Activated T-cell treated with anti-CD3 and anti-CD28 coated beads for 48 hours (primary cell): ENCODE results near the gene VWCE.

ENCODE experiments used
- DNase-seq: peaks from one replicate; pipeline ENCODE4 v3.0.0-alpha.2; 2020; ENCODE audit warnings: low read depth

Gene VWCE

DNA sequence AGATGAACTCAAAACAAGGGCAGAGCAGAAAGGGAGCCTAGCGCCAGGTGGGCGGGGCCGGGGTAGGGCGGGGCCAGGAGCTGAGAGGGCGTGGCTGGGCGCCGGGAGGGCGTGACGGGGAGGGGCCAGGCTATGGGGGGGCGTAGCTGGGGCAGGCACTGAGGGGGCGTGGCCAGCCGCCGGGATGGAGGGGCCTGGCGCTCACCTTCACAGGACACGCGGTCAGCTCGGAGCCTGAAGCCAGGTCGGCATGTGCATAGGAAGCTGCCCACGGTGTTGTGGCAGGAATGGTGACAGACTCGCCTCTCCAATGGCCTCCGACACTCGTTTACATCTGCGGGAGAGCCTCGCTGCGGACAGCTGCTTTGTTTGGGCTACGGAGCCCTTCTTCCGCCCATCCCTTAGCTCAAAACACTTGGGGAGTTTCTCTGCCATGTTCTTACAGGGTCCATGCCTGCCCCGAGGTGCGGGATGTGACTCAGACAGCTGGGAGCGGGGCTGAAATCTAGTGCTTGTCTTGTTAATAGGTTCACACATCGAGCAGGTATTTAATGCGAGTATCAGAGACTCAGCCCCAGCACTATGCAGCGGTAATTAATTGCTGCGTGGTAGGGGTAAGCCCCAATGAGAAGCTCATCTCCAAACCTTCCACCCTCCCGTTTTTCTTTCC, 13.4 kb downstream of the VWCE start:
- DNase-seq, result peak; percentile 45

DNA sequence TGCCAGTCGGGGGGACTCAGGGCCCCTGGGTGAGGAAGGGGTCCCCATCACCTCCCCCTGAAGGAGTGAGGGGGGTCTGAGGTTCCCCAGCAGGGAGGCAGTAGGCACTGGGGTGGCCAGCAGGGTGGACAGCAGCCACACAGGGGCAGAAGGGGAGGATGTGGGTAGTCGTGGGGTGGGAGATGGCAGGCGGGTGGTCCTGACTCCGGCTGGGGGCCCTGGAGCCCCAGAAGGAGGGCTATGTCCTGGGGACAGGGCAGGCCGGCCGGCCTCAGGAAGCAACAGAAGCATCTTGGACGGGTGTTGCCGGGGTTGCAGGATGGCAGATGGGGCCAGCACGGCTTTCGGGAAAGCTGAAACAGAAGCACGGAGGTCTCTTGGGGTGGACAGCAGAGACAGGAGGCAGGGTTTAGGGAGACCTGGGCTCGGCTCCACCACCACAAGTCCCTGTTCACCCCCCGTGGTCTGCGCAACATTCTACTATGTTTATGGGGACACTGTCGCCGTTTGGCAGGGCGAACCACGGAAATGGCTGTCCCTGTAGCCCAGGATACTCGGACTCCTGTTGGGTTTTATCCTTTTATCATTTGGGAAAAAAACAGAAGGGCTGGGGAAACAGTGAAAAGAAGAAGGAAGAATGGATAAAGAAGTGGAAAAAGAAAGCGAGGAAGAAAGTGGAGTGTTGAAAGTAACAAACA, 14.1 kb downstream of the VWCE start:
- DNase-seq, result no peak

DNA sequence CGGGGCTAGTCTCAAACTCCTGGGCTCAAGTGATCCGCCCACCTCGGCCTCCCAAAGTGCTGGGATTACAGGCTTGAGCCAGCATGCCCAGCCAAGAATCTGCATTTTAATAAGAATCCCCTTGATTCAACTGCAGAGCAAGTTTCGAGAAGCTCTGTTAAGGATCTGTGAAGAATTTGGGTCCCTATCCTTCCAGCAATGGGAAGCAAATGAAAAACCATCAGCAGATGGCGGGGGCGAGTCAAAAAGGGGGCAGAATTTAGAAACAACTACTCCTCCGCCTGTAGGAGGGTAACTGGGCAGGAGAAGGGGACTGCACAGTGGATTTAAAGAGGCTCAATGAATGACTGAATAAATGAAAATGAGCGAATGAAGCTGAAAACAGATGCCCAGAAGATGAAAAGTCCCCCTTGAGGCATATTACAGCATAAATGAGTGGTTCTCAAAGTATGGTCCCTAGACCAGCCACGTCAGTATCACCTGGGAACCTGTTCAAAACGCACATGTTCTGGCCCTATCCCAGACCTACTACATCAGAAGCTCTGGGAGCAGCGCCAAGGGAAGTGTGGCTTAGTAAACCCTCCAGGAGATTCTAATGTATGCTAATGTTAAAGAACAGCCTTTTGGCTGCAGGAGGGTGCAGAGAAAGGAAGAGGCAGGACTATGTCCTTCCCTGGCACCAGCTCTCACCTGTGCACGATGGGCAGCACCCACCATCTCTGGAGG, 15.0 kb downstream of the VWCE start:
- no peak for DNase-seq

DNA sequence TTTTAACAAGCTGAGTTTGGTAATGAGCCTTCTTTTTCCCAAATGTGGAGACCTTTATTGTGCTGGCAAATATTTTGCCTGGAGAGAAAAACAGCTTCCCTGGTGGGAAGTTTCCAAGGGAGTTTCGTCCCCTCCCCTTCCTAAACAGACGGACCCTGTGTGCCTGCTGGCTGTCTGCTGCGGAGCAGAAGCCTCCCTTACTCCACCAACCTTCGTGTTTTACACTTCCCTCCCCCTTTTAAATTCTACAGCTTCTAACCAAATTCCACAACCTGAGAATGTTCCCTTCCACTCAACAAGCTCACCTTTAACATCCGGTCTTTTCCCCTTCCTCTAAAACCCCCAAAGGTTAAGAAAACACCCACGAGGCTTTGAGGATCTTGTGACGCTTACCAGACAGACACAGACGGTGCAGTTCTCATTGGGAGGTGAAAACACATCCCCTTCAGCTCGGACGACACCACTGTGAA, 17.1 kb downstream of the VWCE start:
- no peak for DNase-seq

DNA sequence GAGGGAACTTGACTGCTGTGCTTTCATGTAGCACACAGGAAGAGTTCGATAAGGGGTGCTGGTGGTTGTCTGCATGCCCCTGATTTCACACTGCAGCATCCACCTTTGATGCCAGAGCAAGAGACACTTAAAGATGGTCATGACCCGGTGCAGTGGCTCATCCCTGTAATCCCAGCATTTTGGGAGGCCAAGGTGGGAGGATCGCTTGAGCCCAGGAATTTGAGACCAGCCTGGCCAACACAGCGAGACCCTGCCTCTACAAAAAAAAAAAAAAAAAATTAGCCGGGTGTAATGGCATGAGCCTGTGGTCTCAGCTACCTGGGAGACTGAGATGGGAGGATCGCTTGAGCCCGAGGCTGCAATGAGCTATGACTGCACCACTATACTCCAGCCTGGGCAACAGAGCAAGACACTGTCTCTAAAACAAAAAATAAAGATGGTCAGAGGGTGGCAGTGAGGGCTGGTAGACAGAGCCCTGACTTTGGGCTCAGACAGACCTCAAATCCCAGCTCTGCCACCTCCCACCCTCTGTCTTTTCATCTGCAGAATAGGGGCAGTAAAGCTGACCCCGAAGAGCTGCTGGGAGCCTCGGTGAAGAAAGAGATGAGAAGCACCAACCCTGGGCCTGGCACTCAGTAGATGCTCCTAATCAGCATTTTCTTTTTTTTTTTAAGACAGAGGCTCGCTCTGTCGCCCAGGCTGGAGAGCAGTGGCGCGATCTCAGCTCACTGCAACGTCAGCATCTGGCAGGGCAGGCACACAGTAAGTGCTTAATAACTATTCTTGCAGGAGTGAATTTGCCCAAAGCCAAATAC, 17.7 kb downstream of the VWCE start:
- no peak for DNase-seq

DNA sequence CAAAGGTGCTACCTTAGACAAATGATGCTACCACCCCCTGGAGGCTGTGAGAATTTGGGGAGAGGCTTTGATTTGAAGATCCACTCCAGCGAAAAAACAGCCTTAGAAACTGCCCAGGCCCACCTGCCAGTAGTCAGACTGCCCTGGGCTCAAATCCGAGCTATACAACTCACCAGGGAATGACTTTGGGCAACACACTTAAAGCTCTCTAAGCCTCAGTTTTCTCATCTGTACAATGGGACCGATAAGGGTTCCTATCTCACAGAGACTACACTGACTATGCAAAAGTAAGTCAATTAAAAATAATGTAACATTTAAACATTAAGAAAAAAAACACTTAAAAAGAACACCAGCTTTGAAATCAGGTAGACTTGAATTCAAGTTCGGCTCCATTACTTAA, 19.9 kb downstream of the VWCE start:
- DNase-seq, result no peak

DNA sequence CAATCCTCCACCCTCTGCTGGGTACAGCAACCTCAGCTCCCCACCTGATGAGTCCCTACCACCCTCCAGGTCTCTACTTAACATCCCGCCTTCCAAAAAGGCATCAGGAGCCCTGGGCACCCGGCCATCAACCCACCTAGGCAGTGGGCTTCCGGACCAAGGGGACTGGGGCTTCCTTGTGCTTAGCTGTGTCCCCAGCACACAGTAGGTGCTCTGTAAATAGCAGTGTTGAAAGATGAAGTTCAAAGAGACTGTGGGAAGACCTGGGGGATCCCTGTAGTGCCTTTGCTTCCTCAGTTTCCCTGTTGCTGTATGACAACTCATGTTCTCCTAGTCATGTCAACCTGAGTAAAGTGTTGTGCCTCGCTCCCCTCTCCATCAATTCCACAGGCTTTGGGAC, 21.0 kb downstream of the VWCE start:
- DNase-seq, result no peak

DNA sequence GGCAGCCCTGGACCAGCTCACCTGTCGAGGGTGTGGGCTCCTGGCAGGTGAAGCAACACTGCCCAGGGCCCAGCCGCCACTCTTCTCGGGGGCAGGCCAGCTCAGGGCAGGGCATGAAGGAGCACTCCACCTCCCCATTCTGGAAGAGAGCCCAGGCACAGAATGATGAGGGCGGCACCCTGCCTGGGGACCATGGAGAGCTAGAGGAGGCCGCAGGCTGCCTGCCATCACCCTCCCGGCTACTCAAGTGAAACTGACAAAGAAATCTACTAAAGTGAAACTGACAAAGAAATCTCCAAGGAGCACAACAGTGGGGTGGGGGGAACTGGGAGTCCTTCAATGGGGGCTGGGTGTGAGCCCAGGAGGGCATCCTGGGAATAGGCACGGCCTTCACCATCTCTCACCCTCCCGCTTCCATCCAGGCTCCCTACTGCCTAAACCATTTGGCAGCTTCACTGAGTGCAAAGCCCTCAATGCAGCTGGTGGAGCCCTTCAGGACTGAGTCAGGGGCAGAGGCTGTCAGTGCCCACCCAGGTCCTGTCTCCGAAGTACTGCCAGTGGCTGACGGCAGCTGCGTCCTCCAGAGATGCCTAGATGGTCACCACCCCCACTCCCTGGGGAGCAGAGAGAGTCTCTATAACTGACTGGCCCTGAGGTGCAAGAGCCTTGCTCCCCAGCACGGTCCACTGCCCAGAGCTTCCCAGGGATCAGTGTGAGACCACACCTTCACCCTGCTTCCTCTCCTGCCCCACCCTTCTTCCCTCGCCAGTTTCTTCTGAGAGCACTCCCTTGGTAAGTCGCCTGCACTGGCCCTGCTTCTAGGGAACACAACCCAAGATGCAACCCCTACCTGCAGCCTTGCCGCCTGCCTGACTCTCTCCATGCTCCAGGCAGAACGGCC, 21.7 kb downstream of the VWCE start:
- no peak for DNase-seq

DNA sequence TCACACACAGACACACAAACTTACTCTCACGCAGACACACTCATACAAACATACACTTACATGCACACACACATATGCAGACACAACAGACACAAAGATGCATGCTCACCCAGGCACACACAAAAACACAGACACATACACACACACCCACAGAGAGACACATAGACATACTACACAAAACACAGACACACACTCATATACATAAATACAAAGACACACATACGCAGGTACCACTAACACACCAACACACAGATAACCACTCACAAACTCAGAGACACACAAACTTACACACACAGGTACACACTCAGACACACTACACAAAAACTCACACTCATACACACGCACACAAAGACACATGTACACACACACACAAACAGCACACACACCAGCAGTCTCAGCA, 22.4 kb downstream of the VWCE start:
- DNase-seq, result no peak

DNA sequence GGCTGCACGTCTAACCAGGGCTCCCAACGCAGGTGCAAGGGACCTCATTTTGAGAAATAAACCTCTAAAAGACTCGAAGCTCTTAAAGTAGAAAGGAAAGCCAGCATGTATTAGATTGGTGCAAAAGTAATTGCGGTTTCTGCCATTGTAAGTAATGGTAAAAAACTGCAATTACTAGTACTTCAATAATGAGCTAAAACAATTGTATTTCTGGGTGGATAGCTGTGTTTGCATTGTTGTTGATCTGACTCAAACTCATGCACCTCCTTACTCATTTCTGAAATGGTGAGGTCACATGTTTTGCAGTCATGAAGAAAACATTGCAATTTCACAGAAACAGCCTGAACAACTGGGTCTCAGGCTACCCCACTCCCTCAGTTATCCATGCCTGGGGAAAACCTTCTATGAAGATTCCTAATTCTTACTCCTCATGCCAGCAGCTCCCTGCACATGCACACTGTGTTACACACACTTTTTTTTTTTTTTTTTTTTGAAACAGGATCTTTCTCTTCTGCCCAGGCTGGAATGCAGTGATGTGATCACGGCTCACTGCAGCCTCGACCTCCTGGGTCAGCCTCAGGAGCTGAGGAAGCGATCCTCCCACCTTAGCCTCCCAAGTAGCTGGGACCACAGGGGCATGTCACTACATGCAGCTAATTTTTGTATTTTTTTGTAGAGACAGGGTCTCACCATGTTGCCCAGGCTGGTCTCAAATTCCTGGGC, 24.6 kb downstream of the VWCE start:
- DNase-seq, result no peak

DNA sequence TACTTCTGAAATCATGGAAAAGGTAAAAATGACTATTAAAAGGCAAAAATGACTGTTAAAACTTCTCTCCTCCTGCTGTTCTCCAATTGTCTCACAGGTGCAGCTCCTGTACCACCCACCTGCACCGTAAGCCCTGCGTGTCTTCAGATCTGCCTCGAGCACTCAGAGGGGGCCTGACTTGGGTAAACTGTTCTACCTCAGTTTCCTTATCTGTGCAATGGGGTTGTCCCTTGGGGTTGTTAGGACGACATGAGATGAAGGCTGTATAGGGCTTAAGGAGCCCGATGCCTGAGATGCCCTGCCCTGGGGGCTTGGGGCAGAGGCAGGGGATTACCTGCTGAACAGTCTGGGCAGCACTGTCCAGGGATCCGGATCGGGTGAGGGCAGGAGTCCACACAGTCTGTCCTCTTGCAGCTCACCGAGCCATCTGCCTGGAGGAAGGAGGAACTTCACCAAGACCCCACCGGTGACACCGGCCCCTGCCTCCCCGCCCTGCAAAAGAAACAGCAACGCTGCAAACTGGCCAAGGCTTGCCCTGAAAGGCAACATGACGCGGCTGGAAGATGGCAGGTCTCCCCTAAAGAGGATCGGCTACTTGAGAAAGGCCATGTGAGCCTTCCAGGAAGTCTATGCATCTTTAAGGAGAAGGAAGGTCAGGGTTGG, 26.4 kb downstream of the VWCE start:
- DNase-seq, result no peak

DNA sequence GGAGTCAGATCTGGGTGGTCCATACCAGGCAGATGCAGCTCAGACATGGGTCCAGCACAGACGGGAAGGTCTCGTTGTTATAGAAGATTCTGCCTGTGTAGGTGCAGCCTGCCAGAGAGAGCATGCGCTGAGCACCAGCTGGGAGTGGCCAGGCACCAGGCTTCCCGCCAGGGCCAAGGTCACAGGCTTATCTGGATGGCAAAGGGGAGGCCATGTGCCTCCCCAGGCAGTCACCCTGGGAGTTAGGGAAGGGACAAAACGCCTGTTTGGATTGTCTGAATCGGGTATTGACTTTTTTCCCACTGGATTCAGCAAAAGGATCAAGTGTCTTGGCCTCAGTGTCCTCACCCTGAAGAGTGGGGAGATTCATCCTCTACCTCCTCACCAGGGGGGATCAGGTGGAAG, 27.7 kb downstream of the VWCE start:
- DNase-seq, result no peak

DNA sequence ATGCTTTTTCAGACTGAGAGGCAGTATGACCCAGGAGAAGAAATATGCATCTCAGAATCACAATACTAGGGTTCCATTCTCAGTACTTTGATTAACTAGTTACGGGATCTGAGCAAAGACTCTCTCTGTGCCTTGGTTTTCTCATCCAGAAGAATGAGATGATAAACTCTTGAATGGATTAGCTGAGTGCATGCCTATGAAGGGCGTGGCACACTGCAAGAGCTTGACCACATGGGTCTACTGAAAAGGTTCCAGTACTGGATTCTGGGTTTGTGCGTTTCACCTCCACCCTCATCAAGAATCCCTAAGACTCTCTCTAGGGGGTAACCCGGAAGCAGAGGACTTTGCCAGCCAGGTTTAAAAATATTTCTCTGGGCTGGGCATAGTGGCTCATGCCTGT, 28.5 kb downstream of the VWCE start:
- no peak for DNase-seq

DNA sequence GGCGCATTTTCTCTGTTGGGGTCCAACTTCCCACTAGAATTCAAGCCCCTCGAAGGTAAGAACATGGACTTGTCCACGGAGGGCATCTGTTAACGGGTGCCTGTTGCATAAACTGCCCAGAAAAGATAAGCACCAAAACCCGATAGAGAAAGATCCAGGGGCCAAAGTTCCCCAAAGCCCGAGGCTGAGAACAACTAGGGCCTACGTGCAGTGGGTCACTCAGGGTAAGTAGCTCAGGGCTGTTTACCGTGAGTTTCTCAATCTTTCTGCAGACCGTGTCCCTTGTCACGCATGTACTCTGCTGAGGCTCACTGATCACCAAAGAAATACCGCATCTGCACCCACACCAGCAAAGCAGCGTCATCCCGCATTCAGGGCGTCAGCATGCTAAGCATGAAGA, 29.8 kb downstream of the VWCE start:
- DNase-seq, result no peak

DNA sequence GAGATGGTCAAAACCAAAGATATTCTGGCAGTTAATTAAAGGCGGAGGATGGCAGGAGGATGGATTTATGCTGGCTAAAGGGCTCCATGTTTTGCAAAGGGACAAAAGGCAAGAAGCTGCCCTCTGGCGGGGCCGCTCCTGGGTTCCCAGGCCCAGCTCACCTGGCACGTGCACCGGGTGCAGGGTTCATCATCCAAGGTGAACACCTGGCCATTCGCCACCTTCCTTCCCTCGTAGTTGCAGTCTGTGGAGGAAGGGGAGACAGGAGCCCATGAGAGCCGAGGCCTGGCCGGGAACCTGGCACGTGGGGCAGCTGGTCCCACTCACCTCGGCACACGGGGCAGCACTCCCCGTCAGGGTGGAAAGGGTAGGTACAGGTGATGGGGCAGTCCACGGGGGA, 30.3 kb downstream of the VWCE start:
- no peak for DNase-seq

DNA sequence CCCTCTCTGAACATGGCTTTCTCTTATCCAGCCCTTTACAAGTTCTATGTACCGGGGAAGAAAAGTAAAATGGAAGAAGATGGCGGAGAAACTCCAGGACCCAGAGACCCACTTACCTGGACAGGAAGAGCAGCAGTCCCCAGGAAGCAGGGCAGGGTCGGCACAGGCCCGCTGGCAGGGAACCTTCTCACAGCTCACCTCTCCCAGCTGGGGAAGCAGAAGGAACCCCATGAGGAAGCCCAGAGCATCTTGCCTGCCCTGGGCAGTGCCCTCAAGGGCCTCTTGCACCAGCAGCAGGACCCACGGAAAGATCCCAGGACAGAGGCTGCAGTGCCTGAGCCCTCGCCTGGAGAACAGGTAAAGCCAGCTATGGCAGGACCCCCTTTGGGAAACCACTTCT, 30.7 kb downstream of the VWCE start:
- no peak for DNase-seq

DNA sequence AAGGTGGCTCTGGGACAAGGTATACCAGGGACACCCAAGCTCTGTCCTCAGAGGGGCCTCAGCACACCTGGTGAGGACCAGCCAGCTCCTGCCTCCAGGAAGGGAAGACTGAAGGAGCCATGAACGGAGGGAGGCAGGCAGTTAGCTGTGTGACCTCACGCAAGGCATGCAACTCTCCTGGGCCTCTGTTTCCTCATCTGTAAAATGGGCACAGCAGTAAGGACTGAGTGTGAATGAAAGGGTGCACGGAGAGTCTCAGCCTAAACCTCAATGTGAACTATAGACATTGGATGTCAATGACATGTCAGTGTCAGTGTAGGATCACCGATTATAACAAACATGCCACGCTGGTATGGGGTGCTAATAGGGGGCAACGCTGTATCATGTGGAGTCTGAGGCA, 35.8 kb downstream of the VWCE start:
- no peak for DNase-seq

DNA sequence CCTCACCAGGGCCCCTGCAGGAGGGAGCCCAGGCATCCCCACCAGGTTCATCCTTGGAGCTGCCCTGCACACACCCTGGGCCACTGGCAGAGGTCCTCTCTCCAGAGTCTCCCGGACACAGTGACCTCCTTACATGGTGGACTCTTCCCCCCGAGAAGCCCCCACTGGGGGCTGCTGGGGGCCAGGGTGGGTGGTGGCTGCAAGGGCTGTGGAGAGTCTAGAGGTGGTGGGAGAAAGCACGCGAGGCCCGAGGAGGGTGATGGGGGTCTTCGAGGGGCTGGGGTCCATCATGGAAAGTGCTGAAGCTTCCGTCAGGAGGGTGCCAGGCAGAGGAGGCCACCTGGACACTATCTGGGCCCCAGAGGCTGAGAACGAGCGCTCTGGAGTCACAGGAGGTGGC, 36.6 kb downstream of the VWCE start:
- DNase-seq, result no peak

DNA sequence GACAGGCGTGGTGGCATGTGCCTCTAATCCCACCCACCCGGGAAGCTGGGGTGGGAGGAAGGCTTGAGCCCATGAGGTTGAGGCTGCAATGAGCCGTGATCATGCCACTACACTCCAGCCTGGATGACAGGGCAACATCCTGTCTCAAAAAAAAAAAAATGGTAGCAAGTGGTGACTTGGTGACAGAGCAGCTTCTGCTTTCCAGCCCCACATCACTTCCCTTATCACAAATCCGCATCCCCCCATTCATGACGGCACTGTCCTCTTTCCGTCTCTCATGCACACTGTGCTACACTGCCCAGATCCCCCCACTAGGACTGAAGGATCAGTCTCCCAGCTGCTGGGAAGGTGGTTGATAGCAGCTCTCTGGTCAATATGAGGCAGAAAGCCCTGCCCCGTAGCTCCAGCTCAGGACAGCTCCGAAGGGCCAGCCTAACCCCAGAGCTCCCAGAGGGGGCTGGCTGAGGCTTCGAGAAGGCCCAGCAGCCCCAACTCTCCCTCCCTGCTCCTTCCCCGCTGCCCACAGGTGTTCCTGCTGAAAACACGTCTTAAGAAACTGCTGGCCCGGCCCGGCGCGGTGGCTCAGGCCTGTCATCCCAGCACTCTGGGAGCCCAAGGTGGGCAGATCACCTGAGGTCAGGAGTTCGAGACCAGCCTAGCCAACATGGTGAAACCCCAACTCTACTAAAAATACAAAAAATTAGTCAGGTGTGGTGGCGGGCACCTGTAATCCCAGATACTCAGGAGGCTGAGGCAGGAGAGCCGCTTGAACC, 38.2 kb downstream of the VWCE start:
- DNase-seq, result no peak
